DND-41 (cell line): ENCODE data around the gene EFNB2.

ENCODE experiments used
- ATAC-seq: fragments of 200-7000 bp; cut with Tn5 transposase; 3 replicates; pipeline ENCODE4 v1.9.1; 2021; ENCODE audit warnings: low read depth; ENCODE audit not compliant: insufficient read depth
- DNase-seq: peaks from one replicate; pipeline ENCODE4 v3.0.0-alpha.2; 2020
- H2AFZ ChIP-seq: 2 replicates; pipeline ENCODE4 v1.6.0; 2012; ENCODE audit warnings: low read depth, low read length
- H3K27ac ChIP-seq: 2 replicates; pipeline ENCODE4 v1.5.1; 2012; ENCODE audit warnings: low read length, inconsistent platforms
- H3K27me3 ChIP-seq: fragments of 200-600 bp; sonication (generic); 2 replicates; pipeline ENCODE4 v1.6.0; 2012; ENCODE audit warnings: low read length, mild to moderate bottlenecking, inconsistent platforms; ENCODE audit not compliant: insufficient read depth, poor library complexity
- H3K36me3 ChIP-seq: 2 replicates; pipeline ENCODE4 v1.5.1; 2012; ENCODE audit warnings: low read length, inconsistent platforms; ENCODE audit not compliant: insufficient read depth
- H3K4me1 ChIP-seq: 2 replicates; pipeline ENCODE4 v1.5.1; 2012; ENCODE audit warnings: mild to moderate bottlenecking, low read length; ENCODE audit not compliant: insufficient read depth
- H3K4me2 ChIP-seq: 2 replicates; pipeline ENCODE4 v1.6.0; 2012; ENCODE audit warnings: mild to moderate bottlenecking, moderate library complexity, low read length, inconsistent platforms; ENCODE audit not compliant: insufficient read depth
- H3K4me3 ChIP-seq, 2 experiments: fragments of 200-600 bp in 1 of 2; shearing (Covaris generic) in 1 of 2; 2 replicates each; pipeline ENCODE4 v1.5.1; 2012 to 2016; ENCODE audit warnings: inconsistent platforms in 2 of 2, low read length in 2 of 2, mild to moderate bottlenecking in 2 of 2, low read depth in 1 of 2, moderate library complexity in 1 of 2
- H3K79me2 ChIP-seq: 2 replicates; pipeline ENCODE4 v1.6.0; 2012; ENCODE audit warnings: low read length, inconsistent platforms; ENCODE audit not compliant: insufficient read depth
- H3K9ac ChIP-seq: 2 replicates; pipeline ENCODE4 v1.6.0; 2012; ENCODE audit warnings: low read depth, mild to moderate bottlenecking, inconsistent platforms, low read length, moderate library complexity
- H3K9me3 ChIP-seq: 2 replicates; pipeline ENCODE4 v1.5.1; 2012; ENCODE audit warnings: low read length, moderate library complexity, mild to moderate bottlenecking, inconsistent platforms; ENCODE audit not compliant: insufficient read depth, severe bottlenecking
- H4K20me1 ChIP-seq: 2 replicates; pipeline ENCODE4 v1.6.0; 2012; ENCODE audit warnings: low read length; ENCODE audit not compliant: insufficient read depth
- CTCF ChIP-seq: IDR thresholded peaks from 2 replicates; pipeline ENCODE4 v1.5.1; 2012; ENCODE audit warnings: borderline replicate concordance, low read length, moderate library complexity, mild to moderate bottlenecking; ENCODE audit not compliant: poor library complexity, severe bottlenecking; ENCODE audit errors: extremely low read depth
- EZH2 ChIP-seq: IDR thresholded peaks from 3 replicates; pipeline ENCODE4 v1.6.1; 2012; ENCODE audit warnings: borderline replicate concordance, low read depth, mild to moderate bottlenecking, moderate library complexity, low read length, inconsistent platforms; ENCODE audit not compliant: severe bottlenecking

EFNB2 gene

DNA sequence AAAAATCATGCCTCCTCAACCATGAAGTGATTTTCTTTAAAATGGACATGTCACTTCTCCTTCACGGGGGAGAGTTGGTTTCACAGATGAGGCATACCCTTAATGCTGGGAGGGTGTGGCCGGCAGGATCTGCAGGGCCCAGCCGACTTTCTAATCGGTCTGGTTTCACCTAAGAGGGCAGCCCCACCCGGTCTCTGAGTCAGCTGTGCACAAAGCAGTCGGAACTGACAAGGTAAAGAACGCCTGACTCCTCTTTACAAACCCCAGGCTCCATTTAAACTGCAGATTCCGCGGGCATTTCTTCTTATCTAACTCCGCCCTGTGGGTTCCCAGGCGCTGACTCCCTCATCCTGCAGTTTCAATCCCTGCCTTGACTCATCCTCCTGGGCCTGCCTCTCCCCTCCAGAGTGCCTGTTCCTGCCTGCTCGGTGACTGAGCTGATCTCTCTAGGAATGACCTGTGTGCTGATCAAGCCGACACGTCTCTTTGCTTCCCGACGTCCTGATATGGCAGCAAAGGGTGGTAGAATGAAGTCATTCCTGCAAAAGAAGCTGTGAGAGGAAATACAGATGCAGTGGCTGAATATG, 63.4 kb downstream of the EFNB2 start:
- Histone ChIP-seq H3K36me3 (no peaks in the 10 kb centered on the region), H3K27me3 (no peaks in the 10 kb centered on the region), H4K20me1 (no peaks in the 10 kb centered on the region), H3K9ac (no peak overlapping the region), H3K4me2 (no peak overlapping the region), H3K27ac (no peak overlapping the region), H3K4me3 (no peak overlapping the region), H2AFZ (no peak overlapping the region), H3K9me3 (no peaks in the 10 kb centered on the region), H3K4me1 (no peaks in the 10 kb centered on the region), H3K79me2 (no peaks in the 10 kb centered on the region)
- ATAC-seq (no peak), DNase-seq (no peak)
- TF ChIP-seq EZH2 (no peak), CTCF (no peak)

- Histone ChIP-seq H3K36me3 (no peaks in the 10 kb centered on the region), H2AFZ (no peak overlapping the region)
- TF ChIP-seq CTCF (no peak), EZH2 (no peak)
These were observed 64.9 kb downstream of the EFNB2 start for GRCh38 chr13:106470576-106470975.

DNA sequence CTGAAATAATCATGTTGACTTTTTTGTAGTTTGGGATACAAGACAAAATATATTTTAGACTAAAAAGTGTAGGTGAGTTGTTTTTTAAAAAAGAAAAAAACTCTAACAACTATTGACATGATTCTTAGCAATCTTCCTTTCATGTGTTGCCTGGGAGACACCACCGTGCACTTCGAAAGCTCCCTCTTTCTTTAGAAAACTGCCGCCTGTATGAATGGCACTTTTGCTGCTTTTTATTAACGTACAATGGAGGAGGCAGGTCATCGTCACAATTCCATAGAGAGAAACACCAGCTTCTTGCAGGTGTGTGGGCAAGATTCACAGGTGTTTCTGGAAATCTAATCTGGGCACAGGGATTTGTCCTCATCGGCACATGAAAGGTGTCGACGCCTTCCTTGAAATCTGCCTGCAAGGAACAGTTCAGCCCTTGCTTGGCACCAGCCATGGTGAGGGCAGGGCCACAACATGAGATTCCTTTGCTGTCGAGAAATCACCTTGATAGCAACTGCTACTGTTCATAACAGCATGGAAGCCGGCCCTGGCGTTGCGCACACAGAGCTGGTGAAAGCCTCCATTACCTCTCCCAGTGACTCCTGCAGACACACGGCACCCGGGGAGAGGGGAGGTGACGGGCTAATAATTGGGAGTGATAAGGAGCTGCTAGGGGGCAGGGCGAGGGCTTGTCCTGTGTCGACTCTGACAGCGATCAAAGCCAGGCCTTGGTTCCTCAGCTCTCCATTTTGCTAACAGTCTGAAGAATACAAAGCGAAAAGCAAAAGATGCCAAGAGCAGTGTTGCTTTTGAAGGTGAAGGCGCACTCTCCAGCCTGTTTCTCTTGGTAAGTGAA, 66.5 kb downstream of the EFNB2 start:
- Histone ChIP-seq H3K79me2 (no peaks in the 10 kb centered on the region), H3K4me3 (no peak overlapping the region), H3K36me3 (no peaks in the 10 kb centered on the region), H3K4me1 (no peaks in the 10 kb centered on the region), H3K27me3 (no peaks in the 10 kb centered on the region), H3K9me3 (no peaks in the 10 kb centered on the region), H2AFZ (no peak overlapping the region), H3K27ac (no peak overlapping the region), H4K20me1 (no peaks in the 10 kb centered on the region), H3K4me2 (no peak overlapping the region), H3K9ac (no peak overlapping the region)
- DNase-seq = no peak
- no peak for ATAC-seq
- TF ChIP-seq CTCF = no peak
- no peak for TF ChIP-seq EZH2

More at GRCh38 chr13:106470576-106470975, 64.9 kb downstream of the EFNB2 start:
- Histone ChIP-seq H4K20me1 (no peaks in the 10 kb centered on the region), H3K27ac (no peak overlapping the region), H3K9ac (no peak overlapping the region), H3K9me3 (no peaks in the 10 kb centered on the region), H3K27me3 (no peaks in the 10 kb centered on the region), H3K4me1 (no peaks in the 10 kb centered on the region), H3K79me2 (no peaks in the 10 kb centered on the region), H3K4me3 (no peak overlapping the region), H3K4me2 (no peak overlapping the region)
- DNase-seq (no peak), ATAC-seq (no peak)
